K562 (cell line): ENCODE data around the gene RHOC. TPM values are rescaled to one million over a fixed set of nuclear protein-coding genes. Genes with fewer than 3 reads are reported as not detected.
A peak's percentile ranks its signal among the peaks of the same experiment; 100 is the strongest.

Experiments
- CSDE1 ChIP-seq, 2 experiments: fragments of 450-650 bp; IDR thresholded peaks; 2 replicates each; pipeline ENCODE4 v1.6.1; 2016; ENCODE audit warnings: mild to moderate bottlenecking in 1 of 2
- E2F3 ChIP-seq: fragments of 250-450 bp; sonication (Bioruptor Pico); IDR thresholded peaks from 2 replicates; pipeline ENCODE4 v1.4.0; 2020; ENCODE audit warnings: mild to moderate bottlenecking
- IRF2 ChIP-seq: sonication (generic); formaldehyde crosslinking; IDR thresholded peaks from 2 replicates; pipeline ENCODE4 v1.8.1; 2022; ENCODE audit warnings: mild to moderate bottlenecking, missing genetic modification reagents
- KAT7 ChIP-seq: sonication (generic); formaldehyde crosslinking; IDR thresholded peaks from 2 replicates; pipeline ENCODE4 v1.8.0; 2022; ENCODE audit warnings: missing genetic modification reagents, mild to moderate bottlenecking, borderline replicate concordance
- MAFK ChIP-seq: IDR thresholded peaks from 2 replicates; pipeline ENCODE4 v1.6.1; 2011; ENCODE audit warnings: low read length, improper control_type of control experiment
- MBD2 ChIP-seq: sonication (generic); IDR thresholded peaks from 2 replicates; pipeline ENCODE4 v1.6.1; 2016; ENCODE audit warnings: low read depth, borderline replicate concordance
- MYNN ChIP-seq, 2 experiments: sonication (generic); formaldehyde crosslinking in 1 of 2; IDR thresholded peaks; 2 replicates each; pipeline versions ENCODE4 v1.5.0 to v1.6.1; 2016 to 2020; ENCODE audit warnings: antibody characterized with exemption in 1 of 2, missing genetic modification reagents in 1 of 2
- NFATC3 ChIP-seq: fragments of 450-650 bp; IDR thresholded peaks from 2 replicates; pipeline ENCODE4 v1.6.1; 2017; ENCODE audit warnings: mild to moderate bottlenecking
- NFIX ChIP-seq: fragments of 250-450 bp; sonication (Bioruptor Pico); IDR thresholded peaks from 2 replicates; pipeline ENCODE4 v1.4.0; 2020; ENCODE audit warnings: low read depth, mild to moderate bottlenecking, moderate library complexity
- PTTG1 ChIP-seq: fragments of 450-650 bp; IDR thresholded peaks from 2 replicates; pipeline ENCODE4 v1.6.1; 2016; ENCODE audit warnings: low read depth, mild to moderate bottlenecking, missing genetic modification characterization, missing compliant biosample characterization
- RCOR1 ChIP-seq, 2 experiments: IDR thresholded peaks; 2 replicates each; pipeline ENCODE4 v1.6.1; 2012; ENCODE audit warnings: low read depth in 2 of 2, low read length in 2 of 2, borderline replicate concordance in 1 of 2, improper control_type of control experiment in 1 of 2
- SNIP1 ChIP-seq: fragments of 450-650 bp; IDR thresholded peaks from 2 replicates; pipeline ENCODE4 v1.7.1; 2017; ENCODE audit warnings: low read depth, mild to moderate bottlenecking
- ZNF165 ChIP-seq: fragments of 250-450 bp; sonication (Bioruptor Pico); IDR thresholded peaks from 2 replicates; pipeline ENCODE4 v1.4.0; 2020; ENCODE audit warnings: borderline replicate concordance
- ZNF395 ChIP-seq: fragments of 200-800 bp; sonication (Bioruptor generic); IDR thresholded peaks from 2 replicates; pipeline ENCODE4 v1.6.1; 2017; ENCODE audit warnings: missing genetic modification characterization, missing compliant biosample characterization
- ZNF584 ChIP-seq: fragments of 200-800 bp; sonication (Bioruptor generic); IDR thresholded peaks from 2 replicates; pipeline ENCODE4 v1.6.1; 2016; ENCODE audit warnings: low read depth, mild to moderate bottlenecking, missing genetic modification characterization, missing compliant biosample characterization
- ZNF586 ChIP-seq: fragments of 450-650 bp; formaldehyde crosslinking; conservative IDR thresholded peaks from 2 replicates; pipeline ENCODE4 v1.4.0; 2020; ENCODE audit warnings: mild to moderate bottlenecking, moderate library complexity
- ZNF76 ChIP-seq: fragments of 250-450 bp; sonication (Bioruptor Pico); IDR thresholded peaks from 2 replicates; pipeline ENCODE4 v1.4.0; 2020; ENCODE audit warnings: mild to moderate bottlenecking, moderate library complexity, borderline replicate concordance
- polyA plus RNA-seq, 8 experiments: library from polyadenylated mRNA; depleted of rRNA in 4 of 8; stranded (reverse) in 5 of 8; unstranded in 3 of 8; fragments of >200 nt; fragmentation: Nextera tagmentation in 2 of 8; fragmentation: Illumina TruSeq in 1 of 8; extraction: Ambion mirVana in 2 of 8; extraction: Trizol in 1 of 8; gene quantifications; 2 replicates each; pipeline versions ENCODE4 v1.2.1 to v1.2.3, GENCODE V29; 2011 to 2014; ENCODE audit warnings: inconsistent platforms in 1 of 8, missing spikeins in 1 of 8
- total RNA-seq, 7 experiments: library from RNA; depleted of rRNA in 6 of 7; stranded (reverse); fragments of >200 nt in 6 of 7; fragmentation: Illumina TruSeq in 2 of 7; extraction: Trizol in 2 of 7; gene quantifications; 2 replicates each; pipeline versions ENCODE4 v1.2.1 to v1.2.3, GENCODE V29; 2011 to 2021; ENCODE audit warnings: low replicate concordance in 1 of 7
- TF ChIP-seq, protein P1 (sequence below): fragments of 250-450 bp; sonication (Bioruptor Pico); IDR thresholded peaks from 2 replicates; pipeline ENCODE4 v1.8.0; 2021; ENCODE audit warnings: borderline replicate concordance, mild to moderate bottlenecking, moderate library complexity; ENCODE audit not compliant: poor library complexity, severe bottlenecking
- TF ChIP-seq, protein P2 (sequence below), 3 experiments: fragments of 200-800 bp in 1 of 3; sonication (Bioruptor generic) in 1 of 3; sonication (generic) in 1 of 3; formaldehyde crosslinking in 1 of 3; IDR thresholded peaks; 2 replicates each; pipeline versions ENCODE4 v1.6.1 to v1.8.0; 2016 to 2022; ENCODE audit warnings: mild to moderate bottlenecking in 2 of 3, missing compliant biosample characterization in 2 of 3, missing genetic modification characterization in 2 of 3, missing genetic modification reagents in 1 of 3

Gene RHOC
- total and polyA plus RNA-seq, 9 of the 15 experiments (the other 6 are each of a cell fraction or from before 2014, with no cell fraction given): 35.2 to 364 (median 204) TPM

GRCh38 chr1:112700290-112701226, 6.4 kb downstream of the RHOC start (continued):
- no peak for TF ChIP-seq IRF2 (CRISPR knock-in tag)
- no peak for TF ChIP-seq PTTG1 (tag)
- TF ChIP-seq KAT7 (CRISPR knock-in tag): peak; percentile 47; the same call in 1 of the 2 replicates
- TF ChIP-seq MBD2: peak; percentile 77
- peak; percentile 23; the same call in 1 of the 2 replicates for TF ChIP-seq E2F3
- TF ChIP-seq NFIX (CRISPR knock-in tag): peak; percentile 87
- peak; percentile 94 for TF ChIP-seq MYNN (IDR thresholded peaks at IDR 0.05)
- no peak for TF ChIP-seq MYNN (CRISPR knock-in tag; IDR thresholded peaks at IDR 0.05)
- peak; percentile 78 for TF ChIP-seq ZNF395
- TF ChIP-seq, protein P1, sequence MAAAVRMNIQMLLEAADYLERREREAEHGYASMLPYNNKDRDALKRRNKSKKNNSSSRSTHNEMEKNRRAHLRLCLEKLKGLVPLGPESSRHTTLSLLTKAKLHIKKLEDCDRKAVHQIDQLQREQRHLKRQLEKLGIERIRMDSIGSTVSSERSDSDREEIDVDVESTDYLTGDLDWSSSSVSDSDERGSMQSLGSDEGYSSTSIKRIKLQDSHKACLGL (CRISPR knock-in tag): no peak
- TF ChIP-seq CSDE1 (IDR thresholded peaks at IDR 0.05): no peak
- TF ChIP-seq ZNF584 (CRISPR knock-in tag): peak; percentile 71
- no peak for TF ChIP-seq ZNF586
- peak; percentile 53 for TF ChIP-seq MAFK
- TF ChIP-seq RCOR1 (IDR thresholded peaks at IDR 0.05; ENCODE audit: borderline replicate concordance in 1 of 2, low read depth in 2 of 2, low read length in 2 of 2): peak in 1 of 2 experiments; percentile 66; a peak in 2 of 4 replicates
- TF ChIP-seq ZNF165 (CRISPR knock-in tag): peak; percentile 50; the same call in 1 of the 2 replicates
- TF ChIP-seq ZNF76 (CRISPR knock-in tag): 0 out of 2 replicates have a peak, but pooled peaks have one; percentile 12
- TF ChIP-seq, protein P2, sequence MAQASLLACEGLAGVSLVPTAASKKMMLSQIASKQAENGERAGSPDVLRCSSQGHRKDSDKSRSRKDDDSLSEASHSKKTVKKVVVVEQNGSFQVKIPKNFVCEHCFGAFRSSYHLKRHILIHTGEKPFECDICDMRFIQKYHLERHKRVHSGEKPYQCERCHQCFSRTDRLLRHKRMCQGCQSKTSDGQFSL (CRISPR knock-in tag; IDR thresholded peaks at IDR 0.05): peak; percentile 84
- TF ChIP-seq, protein P2 (tag; IDR thresholded peaks at IDR 0.05): peak in 1 of 2 experiments; percentile 69; a peak in 2 of 4 replicates
- TF ChIP-seq NFATC3: peak; percentile 85
- no peak for TF ChIP-seq SNIP1
